Keratinocyte (primary cell): ENCODE data around the gene PTMS. TPM values are rescaled to one million over a fixed set of nuclear protein-coding genes. Genes with fewer than 3 reads are reported as not detected.
"Not testable (repeated sequence)": the region's sequence is repeated elsewhere in the genome, so short reads cannot be mapped to it uniquely, and the experiment has no call there.

Experiments
- DNase-seq: peaks from one replicate; pipeline ENCODE4 v3.0.0-alpha.2; 2011; ENCODE audit warnings: low read depth, missing footprints, low spot score
- FAIRE-seq: peaks from 2 replicates; lab custom pipeline; 2011; peaks lifted over from hg19 to GRCh38; lab: Jason Lieb, UNC
- H2AFZ ChIP-seq: 2 replicates; pipeline ENCODE4 v1.6.0; 2012; ENCODE audit warnings: low read length, control low read depth, inconsistent platforms; ENCODE audit not compliant: control insufficient read depth
- H3K27ac ChIP-seq: 2 replicates; pipeline ENCODE4 v1.5.1; 2011; ENCODE audit warnings: low read length; ENCODE audit not compliant: control insufficient read depth, insufficient read depth
- H3K27me3 ChIP-seq: 3 replicates; pipeline ENCODE4 v1.6.0; 2011; ENCODE audit warnings: low read length; ENCODE audit not compliant: control insufficient read depth, insufficient read depth; ENCODE audit errors: extremely low read depth
- H3K36me3 ChIP-seq, 2 experiments: 2 replicates in 1 of 2; 3 replicates in 1 of 2; pipeline ENCODE4 v1.5.1; 2011; ENCODE audit warnings: low read length in 2 of 2, mild to moderate bottlenecking in 1 of 2; ENCODE audit not compliant: control insufficient read depth in 2 of 2, insufficient read depth in 2 of 2; ENCODE audit errors: extremely low read depth in 1 of 2
- H3K4me1 ChIP-seq: 3 replicates; pipeline ENCODE4 v1.5.1; 2011; ENCODE audit warnings: low read length; ENCODE audit not compliant: control insufficient read depth, insufficient read depth; ENCODE audit errors: extremely low read depth
- H3K4me2 ChIP-seq: 3 replicates; pipeline ENCODE4 v1.6.0; 2011; ENCODE audit warnings: low read depth, low read length; ENCODE audit not compliant: control insufficient read depth, insufficient read depth; ENCODE audit errors: extremely low read depth
- H3K4me3 ChIP-seq, 3 experiments: fragments of 200-600 bp in 1 of 3; sonication (generic) in 1 of 3; 2 replicates in 2 of 3; 3 replicates in 1 of 3; pipeline ENCODE4 v1.5.1; 2011 to 2016; ENCODE audit warnings: low read length in 3 of 3, mild to moderate bottlenecking in 3 of 3, control low read depth in 2 of 3, inconsistent platforms in 1 of 3, low read depth in 1 of 3, mixed read lengths in 1 of 3, mixed run types in 1 of 3, moderate library complexity in 1 of 3; ENCODE audit not compliant: control insufficient read depth in 2 of 3, insufficient read depth in 2 of 3; ENCODE audit errors: extremely low read depth in 1 of 3
- H3K79me2 ChIP-seq: 2 replicates; pipeline ENCODE4 v1.6.0; 2012; ENCODE audit warnings: low read length; ENCODE audit not compliant: control insufficient read depth, insufficient read depth
- H3K9ac ChIP-seq: 3 replicates; pipeline ENCODE4 v1.6.0; 2011; ENCODE audit warnings: low read length; ENCODE audit not compliant: control insufficient read depth, insufficient read depth; ENCODE audit errors: extremely low read depth
- H3K9me1 ChIP-seq: 3 replicates; pipeline ENCODE4 v1.6.0; 2011; ENCODE audit warnings: low read length; ENCODE audit not compliant: control insufficient read depth, insufficient read depth; ENCODE audit errors: extremely low read depth
- H3K9me3 ChIP-seq: 2 replicates; pipeline ENCODE4 v1.5.1; 2012; ENCODE audit warnings: low read depth, low read length; ENCODE audit not compliant: control insufficient read depth
- H4K20me1 ChIP-seq: 3 replicates; pipeline ENCODE4 v1.6.0; 2011; ENCODE audit warnings: low read length; ENCODE audit not compliant: control insufficient read depth, insufficient read depth; ENCODE audit errors: extremely low read depth
- CTCF ChIP-seq, 3 experiments: IDR thresholded peaks in 1 of 3; conservative IDR thresholded peaks in 1 of 3; optimal IDR thresholded peaks in 1 of 3; 2 replicates in 2 of 3; 3 replicates in 1 of 3; pipeline versions ENCODE3 to v1.5.1; 2011; ENCODE audit warnings: low read length in 3 of 3, mild to moderate bottlenecking in 3 of 3, moderate library complexity in 2 of 3, control low read depth in 1 of 3, inconsistent platforms in 1 of 3; ENCODE audit not compliant: insufficient read depth in 2 of 3; ENCODE audit errors: extremely low read depth in 1 of 3
- EZH2 ChIP-seq: IDR thresholded peaks from one replicate; pipeline ENCODE4 v1.6.1; 2012; ENCODE audit warnings: inconsistent platforms, mild to moderate bottlenecking, low read length, moderate library complexity
- dilution Hi-C: fragments of 300-500 bp; cut with MboI; formaldehyde crosslinking; loops from one replicate; pipeline ENCODE4 v1.7.0; 2020; ENCODE audit warnings: low sequenced_read_pairs; ENCODE audit not compliant: extremely low pct_ligation_motif_present
- polyA plus RNA-seq, 5 experiments: library from polyadenylated mRNA; depleted of rRNA in 3 of 5; stranded (reverse) in 3 of 5; stranded (forward) in 1 of 5; unstranded in 1 of 5; fragments of >200 nt; gene quantifications; 1 replicate in 1 of 5; 2 replicates in 3 of 5; 3 replicates in 1 of 5; pipeline versions ENCODE4 v1.2.1 to v1.2.3, GENCODE V29; 2011 to 2012; ENCODE audit warnings: missing spikeins in 2 of 5, low read depth in 1 of 5, low replicate concordance in 1 of 5

Gene PTMS
- polyA plus RNA-seq, 1 donor (not counting 4 experiments of a cell fraction or from before 2014, with no cell fraction given) = 119 TPM

- H2AFZ ChIP-seq = no peak overlapping the region
- dilution Hi-C loops = no loop called here
- H3K9me3 ChIP-seq = no peaks in the 10 kb centered on the region
- no peaks in the 10 kb centered on the region for H4K20me1 ChIP-seq
- peaks cover 6 to 10% of the 10 kb centered on the region in 2 experiments for H3K36me3 ChIP-seq
- no peak overlapping the region for H3K4me2 ChIP-seq
- no peaks in the 10 kb centered on the region for H3K79me2 ChIP-seq
- H3K9me1 ChIP-seq = no peaks in the 10 kb centered on the region
- H3K9ac ChIP-seq = no peak overlapping the region
- no peak overlapping the region for H3K4me3 ChIP-seq
- DNase-seq = no peak
- H3K27me3 ChIP-seq = no peaks in the 10 kb centered on the region
- peaks cover 9% of the 10 kb centered on the region for H3K4me1 ChIP-seq
- no peak for FAIRE-seq
- no peak overlapping the region for H3K27ac ChIP-seq
- TF ChIP-seq EZH2 (no peak), CTCF (optimal IDR thresholded peaks at IDR 0.05 in 1 of 3, IDR thresholded peaks at IDR 0.05 in 1 of 3, conservative IDR thresholded peaks at IDR 0.05 in 1 of 3; ENCODE audit: extremely low read depth in 1 of 3, insufficient read depth in 2 of 3, low read length in 3 of 3) (no peak)
Observed at GRCh38 chr12:6736754-6737153, 29.4 kb upstream of the PTMS start.

- H3K9me3 ChIP-seq, H3K9me1 ChIP-seq, H3K9ac ChIP-seq, H3K79me2 ChIP-seq, DNase-seq, H3K27me3 ChIP-seq, H3K4me3 ChIP-seq, H3K27ac ChIP-seq, dilution Hi-C loops, H2AFZ ChIP-seq, H4K20me1 ChIP-seq, FAIRE-seq, H3K4me2 ChIP-seq: not testable (repeated sequence)
- peaks cover 21% of the 10 kb centered on the region for H3K4me1 ChIP-seq
- H3K36me3 ChIP-seq = peaks cover 9 to 14% of the 10 kb centered on the region in 2 experiments
Observed at GRCh38 chr12:6742080-6742479, 24.1 kb upstream of the PTMS start.

GRCh38 chr12:6742834-6743233 is 23.3 kb upstream of the PTMS start:
- peaks cover 2% of the 10 kb centered on the region for H3K9me1 ChIP-seq
- no peaks in the 10 kb centered on the region for H3K79me2 ChIP-seq
- FAIRE-seq (no peak), DNase-seq (no peak)
- no peaks in the 10 kb centered on the region for H3K9me3 ChIP-seq
- TF ChIP-seq CTCF (optimal IDR thresholded peaks at IDR 0.05 in 1 of 3, IDR thresholded peaks at IDR 0.05 in 1 of 3, conservative IDR thresholded peaks at IDR 0.05 in 1 of 3; ENCODE audit: extremely low read depth in 1 of 3, insufficient read depth in 2 of 3, low read length in 3 of 3) = no peak
- no peak for TF ChIP-seq EZH2
- H4K20me1 ChIP-seq = no peaks in the 10 kb centered on the region
- no peak overlapping the region for H3K4me2 ChIP-seq
- H3K9ac ChIP-seq = no peak overlapping the region
- no peak overlapping the region for H3K4me3 ChIP-seq
- H3K27me3 ChIP-seq = no peaks in the 10 kb centered on the region
- H3K4me1 ChIP-seq = peaks cover 21% of the 10 kb centered on the region
- no peak overlapping the region for H3K27ac ChIP-seq
- no peak overlapping the region for H2AFZ ChIP-seq
- peaks cover 13 to 21% of the 10 kb centered on the region in 2 experiments for H3K36me3 ChIP-seq
- dilution Hi-C loops = no loop called here

GRCh38 chr12:6743300-6743699 is 22.9 kb upstream of the PTMS start:
- peaks cover 21% of the 10 kb centered on the region for H3K4me1 ChIP-seq
- H2AFZ ChIP-seq, FAIRE-seq, H3K4me3 ChIP-seq, H3K9me3 ChIP-seq, H3K27me3 ChIP-seq, H3K4me2 ChIP-seq, H4K20me1 ChIP-seq, H3K9ac ChIP-seq, H3K27ac ChIP-seq, H3K9me1 ChIP-seq, DNase-seq, dilution Hi-C loops, H3K79me2 ChIP-seq: not testable (repeated sequence)
- peaks cover 15 to 25% of the 10 kb centered on the region in 2 experiments for H3K36me3 ChIP-seq
